NK-92 treated with Interleukin-12 subunit alpha and Interleukin-12 subunit beta, amount 100 ng/mL, for 24 hours (cell line): Measurements from ENCODE around the gene IRX2.

Experiments used
- DNase-seq: peaks from one replicate; lab custom pipeline; 2025; lab: John Stamatoyannopoulos, UW

The IRX2 gene

DNA sequence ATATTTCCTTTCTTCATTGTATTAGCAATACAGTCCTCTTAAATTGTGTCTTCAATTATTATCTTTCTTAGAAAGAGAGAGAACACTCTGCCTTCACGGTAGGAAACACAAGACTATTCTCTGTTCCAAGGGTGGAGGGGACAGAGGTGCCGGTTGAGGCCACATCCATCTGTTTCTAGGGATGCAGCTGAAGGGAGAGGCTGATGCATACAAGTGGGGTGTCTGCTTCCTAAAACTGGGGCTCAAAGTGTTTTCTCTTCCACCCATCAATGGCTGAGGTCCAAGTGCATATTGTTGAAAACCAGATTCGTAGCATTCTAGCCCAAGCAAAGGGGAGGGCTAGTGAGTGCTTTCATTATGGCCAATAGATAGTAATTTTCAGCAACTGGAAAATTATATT, 9.5 kb downstream of the IRX2 start:
- no peak for DNase-seq

DNA sequence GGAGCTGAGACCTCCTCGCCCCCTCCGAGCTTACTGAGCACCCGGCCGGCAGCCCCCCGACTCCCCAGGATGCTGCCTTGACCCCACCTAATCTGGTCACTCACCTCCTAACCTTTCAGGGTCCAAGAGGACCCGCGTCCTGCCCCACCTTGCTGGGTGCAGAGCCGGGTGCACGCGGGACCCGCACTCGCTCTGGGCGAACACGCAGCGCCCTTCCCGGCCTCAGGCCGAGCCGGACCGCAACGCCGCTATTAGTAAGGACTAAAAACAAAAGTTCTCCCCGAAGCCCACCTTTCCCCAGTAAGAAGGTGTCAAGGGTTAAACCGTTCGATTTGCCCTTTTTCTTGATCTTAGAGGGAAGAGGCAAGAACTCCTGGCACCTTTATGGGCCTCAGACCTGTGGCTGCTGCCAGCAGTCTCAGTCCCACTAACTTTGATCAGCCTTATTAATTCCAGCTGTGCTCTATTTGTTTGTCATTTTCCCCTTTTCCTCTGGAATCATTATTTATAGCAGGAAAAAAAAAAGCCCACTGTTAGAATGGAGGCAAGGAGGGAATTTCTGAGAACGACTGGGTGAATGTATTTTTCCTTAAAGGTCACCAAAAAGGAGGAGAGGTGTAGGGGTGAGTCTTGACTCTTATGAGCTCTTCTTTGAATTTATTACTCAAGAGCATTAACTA, 10.5 kb downstream of the IRX2 start:
- DNase-seq: no peak

DNA sequence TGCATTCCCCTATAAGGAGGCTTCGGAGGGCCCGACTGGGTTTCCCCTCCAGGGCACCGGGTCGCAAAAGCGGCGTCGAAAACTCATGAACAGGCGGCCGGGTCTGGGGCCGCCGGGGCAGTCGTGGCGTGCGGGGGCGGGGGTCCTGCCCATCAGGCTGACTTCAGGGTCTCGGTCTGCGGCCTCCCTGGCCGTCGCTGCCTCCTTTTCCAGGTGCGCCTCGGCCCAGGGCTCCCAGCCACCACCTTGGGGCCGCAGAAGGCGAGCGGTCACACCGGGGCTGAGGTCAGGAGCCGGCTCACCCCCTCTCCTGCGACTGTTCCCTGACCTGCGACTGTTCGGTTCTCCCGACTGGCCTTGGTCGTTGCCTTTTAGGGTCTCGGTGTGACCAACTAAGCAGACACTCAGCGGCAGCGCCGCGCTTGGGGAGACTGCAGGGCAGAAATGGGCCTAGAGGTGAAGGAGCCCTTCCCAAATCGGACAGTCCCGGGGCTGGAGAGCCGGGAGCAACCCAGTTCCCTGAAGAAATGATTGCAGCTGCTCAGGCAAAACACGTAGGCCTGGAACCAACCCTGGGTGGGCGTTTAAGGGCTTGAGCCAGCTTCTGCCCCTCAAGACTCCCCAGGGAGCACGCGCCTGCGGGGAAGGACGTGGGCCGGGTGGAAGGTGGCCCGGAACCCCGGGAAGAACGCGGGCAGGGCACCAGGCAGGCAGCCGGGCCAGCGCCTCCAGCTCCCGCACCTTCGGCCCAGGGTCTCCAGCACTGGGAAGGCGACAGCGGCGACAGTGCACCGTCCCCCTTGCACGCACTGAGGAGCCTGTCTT, 11.2 kb downstream of the IRX2 start:
- no peak for DNase-seq

DNA sequence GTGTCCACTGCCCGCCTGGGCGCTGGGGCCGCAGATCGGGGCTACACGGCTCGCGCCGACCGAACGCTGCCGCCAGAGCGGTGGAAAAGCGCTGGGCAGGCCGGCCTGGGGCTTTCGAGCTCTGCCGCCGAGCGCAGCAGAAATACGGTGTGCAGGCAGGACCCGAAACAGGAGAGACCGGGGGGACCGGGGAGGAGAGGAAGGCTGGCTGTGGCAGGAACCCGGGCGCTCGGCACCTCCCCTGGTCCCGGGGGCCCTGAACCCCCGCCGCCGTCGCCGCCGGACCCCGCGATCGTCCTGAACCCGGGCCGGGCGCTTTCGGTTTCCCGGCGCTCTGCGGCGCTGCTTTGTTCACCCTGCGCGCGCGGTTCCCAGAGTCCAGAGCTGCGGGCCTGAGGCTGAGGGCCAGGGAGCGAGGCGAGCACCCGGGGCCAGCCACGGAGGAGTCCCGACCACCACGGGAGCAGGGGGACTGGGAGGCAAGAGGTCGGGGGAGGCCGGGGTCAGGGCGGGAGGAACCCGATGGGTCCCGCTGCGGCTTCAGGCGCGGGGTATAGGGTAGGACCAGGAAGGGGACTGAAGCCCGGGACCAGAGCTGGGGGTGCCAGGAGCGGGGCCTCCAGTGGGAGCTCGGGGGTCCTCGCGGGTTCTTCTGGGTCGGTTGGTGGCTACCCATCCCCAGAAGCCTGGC, 12.0 kb downstream of the IRX2 start:
- DNase-seq: no peak

DNA sequence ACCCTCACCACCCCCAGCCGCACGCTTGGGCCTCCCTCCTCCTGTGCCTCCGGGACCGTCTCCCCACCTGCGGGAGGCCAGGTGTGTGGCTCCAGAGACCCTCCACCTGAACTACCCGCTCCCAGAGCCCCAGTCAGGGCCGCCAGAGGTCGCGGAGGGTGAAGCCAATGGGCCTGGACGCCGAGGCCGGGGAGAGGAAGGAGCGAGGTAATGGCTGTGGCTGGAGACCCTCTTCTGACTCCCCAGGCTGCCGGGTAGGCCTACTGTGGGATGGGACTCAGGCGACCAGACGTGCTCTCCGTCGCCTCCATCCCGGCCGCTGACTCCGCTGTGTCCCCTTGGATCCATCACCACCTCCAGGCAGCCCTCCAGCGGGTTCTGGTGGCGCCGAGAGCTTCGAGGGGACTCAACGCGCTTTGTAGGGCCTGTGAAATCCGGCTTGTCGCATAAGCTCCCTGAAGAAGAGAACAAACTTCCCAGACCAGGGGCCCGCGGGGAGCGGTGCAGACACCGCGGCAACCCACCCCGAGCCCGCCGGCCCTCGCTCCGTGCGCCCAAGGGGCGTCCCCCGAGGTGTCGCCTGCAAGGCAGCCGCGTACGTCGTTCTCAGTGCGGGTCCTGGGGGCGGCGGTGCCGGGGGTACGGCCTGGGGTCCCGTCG, 12.6 kb downstream of the IRX2 start:
- no peak for DNase-seq

DNA sequence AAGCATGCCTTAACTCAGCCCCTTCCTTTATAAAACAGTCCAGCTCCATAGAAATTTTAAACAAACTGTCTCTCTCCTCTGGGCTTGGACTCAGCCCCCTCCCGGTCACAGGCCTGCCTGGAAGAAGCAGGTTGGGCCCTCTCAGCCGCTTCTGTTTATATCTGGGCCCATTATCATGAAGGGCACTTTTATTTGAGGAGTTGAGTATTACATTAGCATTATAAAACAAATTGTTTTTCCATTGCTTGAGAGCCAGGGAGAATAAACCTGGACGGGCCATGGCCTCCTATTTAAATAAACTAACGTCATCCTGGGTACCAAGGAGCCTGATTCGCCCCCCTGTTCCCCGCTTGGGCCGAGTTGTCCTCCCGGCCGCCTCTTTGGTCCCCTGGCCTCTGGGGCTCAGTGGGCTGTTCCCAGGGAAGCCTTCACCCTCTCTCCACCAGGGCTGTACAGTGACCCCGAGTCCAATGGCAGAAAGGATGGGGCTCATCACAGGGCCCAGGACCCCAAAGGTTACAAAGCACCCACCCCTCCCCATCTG, 13.2 kb downstream of the IRX2 start:
- DNase-seq: no peak

DNA sequence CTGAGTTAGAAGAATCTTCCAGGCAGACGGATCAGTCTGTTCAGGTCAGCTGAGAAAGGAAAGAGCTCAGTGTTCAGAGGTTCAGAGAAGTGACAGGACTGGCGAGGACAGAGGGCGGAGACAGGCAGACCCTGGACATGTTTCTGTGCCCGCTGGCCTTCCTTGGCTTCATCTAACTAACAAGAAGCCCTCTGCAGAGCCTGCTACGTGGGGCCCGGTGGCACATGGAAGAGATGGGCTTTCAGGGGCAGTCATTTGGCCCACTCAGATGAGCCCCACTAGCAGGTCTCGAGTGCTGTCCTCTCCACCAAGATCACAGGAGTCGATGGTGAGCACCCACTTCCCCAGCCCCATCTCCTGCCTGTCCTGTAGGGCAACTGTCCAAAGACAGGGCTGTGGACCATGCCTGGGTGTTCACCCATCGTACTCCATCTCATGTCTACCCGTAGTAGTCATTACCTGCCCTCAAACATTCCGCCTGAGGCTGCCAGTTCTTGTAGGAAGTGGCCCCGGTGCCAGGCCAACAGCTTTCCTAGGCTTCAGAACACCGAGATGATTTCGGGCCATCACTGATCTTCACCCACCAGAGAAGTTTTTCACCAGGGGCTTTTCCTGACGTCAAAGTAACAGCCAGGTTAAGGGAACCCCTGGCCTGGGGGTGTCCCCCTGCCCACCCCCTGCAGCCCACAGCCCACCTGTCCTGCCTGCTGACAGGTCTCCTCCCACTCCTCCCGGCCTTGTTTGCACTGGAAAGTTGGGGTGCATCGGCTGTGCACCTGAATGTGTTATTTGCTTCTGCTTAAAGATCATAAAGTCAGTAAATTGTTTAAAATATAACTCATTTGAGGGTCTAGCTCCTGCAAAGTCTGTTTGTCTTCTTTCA, 14.0 kb downstream of the IRX2 start:
- no peak for DNase-seq

DNA sequence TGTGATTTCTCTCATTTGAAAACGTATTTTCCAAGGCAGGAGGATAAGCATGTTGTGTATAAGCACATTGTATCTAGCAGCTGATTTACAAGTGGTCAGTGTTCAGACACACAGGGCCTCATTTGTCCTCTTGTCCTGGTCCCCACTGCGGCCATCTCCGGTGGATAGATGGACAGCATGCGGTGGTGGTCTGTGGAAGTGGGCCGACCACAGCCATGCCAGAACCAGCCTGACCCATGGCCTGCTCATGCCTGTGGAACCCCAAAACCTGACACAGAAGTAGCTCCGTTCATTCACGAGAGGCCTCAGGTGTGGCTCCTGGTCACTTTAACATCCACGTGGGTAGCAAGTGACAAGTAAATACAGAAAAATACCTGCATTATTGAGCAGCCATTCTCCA, 14.6 kb downstream of the IRX2 start:
- no peak for DNase-seq

DNA sequence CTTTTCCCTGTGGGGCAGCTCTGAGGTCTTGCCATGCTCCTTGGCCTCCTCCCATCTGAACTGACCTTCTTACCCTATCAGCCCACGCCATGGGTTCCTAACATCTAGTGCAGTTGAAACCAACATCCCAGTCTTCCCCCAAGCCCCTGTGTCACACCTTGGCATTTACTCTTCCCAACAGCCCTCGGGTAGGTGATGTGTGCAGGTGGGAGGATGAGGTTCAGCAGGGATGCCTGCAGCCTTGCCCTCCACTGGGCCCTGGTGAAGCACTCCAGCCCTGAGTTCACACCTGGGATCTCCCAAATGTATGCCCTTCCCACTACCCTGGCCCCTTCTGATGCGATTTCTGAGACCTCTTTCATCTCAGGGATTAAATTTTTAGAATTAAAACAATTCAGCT, 15.5 kb downstream of the IRX2 start:
- no peak for DNase-seq

DNA sequence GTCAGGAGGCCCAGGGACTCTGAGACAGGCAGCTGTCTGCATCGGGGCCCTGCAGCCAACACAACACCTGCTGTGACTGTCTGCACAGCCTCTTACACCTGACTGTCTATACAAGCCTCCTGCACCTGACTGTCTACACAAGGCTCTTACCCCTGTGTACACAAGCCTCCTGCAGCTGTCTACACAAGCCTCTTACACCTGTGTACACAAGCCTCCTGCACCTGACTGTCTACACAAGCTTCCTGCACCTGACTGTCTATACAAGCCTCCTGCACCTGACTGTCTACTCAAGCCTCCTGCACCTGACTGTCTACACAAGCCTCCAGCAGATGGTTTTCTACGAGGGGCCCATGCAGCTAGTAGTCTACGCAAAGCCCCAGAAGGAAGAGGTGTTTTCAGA, 18.6 kb downstream of the IRX2 start:
- no peak for DNase-seq

DNA sequence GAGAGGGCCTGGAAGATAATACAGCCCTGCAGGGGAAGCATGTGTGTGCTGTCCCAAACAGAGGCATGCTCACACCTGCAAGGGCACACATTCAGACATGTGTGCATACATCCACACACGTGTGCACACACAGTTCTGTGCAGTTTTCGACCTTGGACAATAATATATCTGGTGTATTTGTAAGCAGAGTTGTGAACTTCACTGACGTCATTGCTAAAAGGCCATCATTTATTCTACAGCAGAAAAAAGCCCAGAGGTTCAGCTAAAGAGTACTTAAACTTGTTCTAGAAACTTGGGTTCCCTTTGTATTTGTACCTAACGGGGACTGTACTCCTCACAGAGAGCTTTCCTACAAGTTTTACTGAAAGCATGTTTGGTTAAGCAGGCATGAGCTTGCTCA, 19.5 kb downstream of the IRX2 start:
- no peak for DNase-seq

DNA sequence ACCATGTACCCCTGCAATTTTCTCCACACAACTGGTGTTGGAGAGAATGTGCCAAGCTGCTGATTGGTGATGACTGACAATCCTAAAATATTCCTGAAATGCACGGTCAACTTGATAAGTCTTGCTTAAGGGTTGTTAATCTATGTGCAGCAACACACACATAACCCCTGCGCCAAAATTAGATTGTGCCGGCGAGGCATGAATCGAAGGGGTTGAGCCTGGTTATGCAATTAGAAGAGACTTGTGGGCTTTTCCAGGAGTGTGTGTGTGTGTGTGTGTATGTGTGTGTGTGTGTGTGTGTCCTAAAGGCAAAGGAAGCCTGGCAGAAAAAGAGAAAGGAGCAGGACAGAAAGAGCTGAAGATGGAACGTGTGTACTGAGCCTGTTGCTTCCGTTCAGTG, 22.3 kb downstream of the IRX2 start:
- no peak for DNase-seq

DNA sequence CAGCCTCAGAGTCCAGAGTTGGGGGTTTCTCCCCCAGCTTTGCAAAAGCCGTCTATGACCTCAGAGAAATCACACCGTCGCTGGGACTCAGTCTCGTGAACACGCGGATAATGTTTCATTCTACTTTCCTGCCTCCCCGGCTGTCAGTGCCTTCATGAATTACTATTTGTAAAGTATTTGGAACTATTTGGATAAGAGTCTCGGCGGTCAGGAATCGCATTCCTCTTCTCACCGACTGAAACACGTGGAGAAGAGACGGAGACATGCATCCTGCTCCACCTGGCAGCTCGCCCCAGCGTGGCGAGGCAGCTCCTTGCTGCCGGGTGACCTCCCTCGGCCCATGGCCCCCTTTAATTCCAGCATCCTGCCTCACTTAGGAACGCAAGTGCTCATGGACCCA, 23.9 kb downstream of the IRX2 start:
- no peak for DNase-seq

DNA sequence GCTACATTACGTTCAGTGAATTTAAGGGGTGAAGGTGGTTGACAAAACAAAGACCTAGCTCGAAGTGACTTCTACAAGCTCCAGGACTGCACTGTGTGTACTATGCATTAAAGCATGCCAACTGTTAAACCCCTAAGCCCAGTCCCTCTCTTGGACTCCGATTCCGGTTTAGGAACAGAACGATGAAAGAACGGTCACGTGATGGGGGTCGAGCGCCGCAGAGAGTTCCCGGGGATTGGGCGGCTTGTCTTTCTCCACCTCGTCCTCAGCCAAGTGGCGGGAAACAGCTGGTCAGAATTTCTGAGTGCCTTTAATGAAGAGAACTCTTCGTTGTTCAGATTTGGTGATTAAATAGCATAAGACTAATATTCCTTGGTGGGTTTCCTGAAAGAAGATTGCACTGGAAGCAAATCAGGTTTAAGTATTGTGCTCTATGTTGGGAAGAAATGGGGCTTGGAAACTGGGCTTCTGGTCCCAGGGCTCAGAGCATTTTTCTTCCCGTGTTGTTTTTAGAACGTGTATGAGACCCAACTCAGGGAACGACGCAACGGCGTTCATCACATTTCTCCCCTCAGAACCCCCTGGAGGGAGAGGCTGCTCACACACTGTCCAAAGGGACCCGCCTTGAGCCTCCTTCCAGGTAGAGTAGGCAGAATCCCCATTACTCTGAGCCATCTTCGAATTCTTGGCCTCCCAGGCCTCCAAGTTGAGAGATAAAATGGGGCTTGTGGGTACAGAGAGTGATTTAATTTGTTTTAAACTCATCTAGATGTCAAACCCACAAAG, 25.3 kb downstream of the IRX2 start:
- DNase-seq: no peak

DNA sequence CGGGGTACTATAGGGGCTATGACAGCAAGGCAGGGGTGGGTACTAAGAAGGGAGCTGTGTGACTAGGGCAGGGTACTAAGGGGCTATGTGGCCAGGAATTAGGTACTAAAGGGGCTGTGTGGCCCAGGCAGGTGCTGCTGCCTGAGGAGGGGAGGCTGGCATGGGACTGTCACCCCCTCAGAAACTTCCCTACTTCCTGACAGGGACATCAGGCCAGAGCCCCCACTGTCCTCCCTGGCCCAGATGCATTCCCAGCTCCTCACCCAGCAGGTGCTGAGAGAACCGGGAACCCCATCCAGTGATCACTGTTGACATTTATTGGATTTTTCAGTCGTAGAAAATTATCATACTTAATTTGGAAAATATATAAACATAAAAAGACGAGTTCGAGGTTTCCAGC, 26.6 kb downstream of the IRX2 start:
- no peak for DNase-seq

DNA sequence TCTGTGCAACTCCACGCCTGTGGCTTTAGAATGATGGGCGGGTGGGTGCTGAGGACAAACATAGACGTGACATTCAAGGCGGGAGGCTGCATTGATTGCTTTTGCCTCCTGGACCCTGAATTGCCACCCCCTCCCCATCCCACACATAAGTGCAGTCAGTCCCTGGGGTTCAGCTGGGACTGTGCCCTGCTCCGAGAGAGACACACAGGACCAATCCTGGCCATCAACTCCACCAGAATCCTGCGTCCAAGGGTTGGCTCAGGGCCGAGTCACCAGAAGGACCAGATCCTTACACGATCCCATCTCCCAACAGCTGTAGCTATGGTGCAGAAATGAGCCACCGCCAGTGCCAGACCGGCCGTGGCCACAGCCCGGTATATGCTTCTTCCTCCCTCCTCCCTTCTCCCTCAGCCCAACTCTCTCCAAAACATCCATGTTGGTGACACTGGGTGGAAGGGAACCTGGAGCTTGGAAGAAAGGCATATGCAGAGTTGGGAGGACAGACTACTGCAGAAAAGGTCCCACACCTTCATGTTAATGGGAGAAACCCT, 27.4 kb downstream of the IRX2 start:
- DNase-seq: no peak

DNA sequence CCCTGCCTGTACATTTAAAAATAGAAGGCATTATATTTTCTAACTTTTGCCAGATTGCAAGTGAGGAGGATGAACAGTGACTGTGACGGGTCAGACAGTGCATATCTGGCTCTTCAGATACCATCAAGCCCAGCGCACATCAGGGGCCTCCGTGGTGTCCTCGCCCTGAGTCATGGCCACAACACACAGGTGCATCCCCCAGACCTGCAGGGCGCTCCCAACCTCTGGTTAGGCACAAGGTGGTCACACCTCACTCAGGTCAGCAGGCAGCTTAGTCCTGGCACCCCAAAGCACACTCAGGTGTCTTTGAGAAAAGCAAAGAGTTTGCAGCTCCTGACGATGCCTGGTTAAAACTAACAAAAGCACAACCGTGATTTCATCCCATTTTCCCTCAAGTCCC, 28.6 kb downstream of the IRX2 start:
- DNase-seq: no peak

DNA sequence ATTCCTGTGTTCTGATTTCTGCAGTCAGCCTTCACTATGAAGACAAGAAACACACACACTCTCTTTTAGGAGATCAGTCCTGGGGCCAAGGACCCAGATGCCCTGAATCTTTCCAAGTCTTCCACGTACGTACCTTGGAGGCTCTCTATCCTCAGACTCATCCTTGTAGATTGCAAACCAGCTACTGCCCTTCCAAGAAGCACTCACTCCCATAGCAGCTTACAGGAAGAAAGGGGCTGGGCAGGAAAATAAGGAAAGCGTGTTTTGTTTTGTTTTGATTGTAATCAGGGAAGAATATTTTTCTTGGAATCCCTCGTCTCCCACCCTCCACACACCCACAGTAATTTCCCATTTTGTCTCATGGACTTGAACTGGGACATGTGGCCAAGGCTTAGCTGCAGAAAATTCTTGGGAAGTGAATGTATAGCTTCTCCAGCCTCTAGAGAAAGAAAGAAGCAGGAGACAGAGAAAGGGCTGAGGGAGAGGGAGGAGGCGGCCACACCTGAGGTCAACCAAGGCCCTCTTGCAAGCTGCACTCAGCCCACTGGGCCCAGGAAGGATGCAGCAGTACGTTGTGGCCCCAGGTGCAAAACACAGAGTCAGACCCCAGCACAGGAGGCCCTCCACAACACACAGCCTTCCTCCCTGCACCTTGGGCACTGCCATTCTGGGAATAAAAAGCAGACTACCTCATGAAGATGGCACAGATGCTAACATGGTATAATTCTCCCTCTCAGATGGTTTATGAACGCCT, 29.9 kb downstream of the IRX2 start:
- DNase-seq: no peak

DNA sequence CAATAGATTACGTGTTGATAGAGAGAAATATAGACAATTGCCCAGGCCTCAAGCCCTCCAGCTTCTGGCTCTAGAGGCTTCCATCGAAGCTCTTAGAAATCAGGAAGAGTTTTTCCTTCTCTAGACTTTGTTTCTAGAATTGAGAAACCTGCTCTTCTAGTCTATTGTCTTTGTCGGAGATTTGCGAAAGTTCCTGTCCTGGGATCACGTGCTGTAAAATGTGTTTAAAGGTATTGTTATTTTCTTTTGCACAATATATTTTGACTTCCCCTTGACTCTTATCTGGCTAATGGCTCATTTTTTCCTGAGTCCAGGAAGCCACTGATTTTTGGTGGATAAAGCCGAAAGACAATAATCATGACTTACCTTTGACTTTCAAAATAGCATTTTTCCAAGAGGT, 32.1 kb downstream of the IRX2 start:
- no peak for DNase-seq

DNA sequence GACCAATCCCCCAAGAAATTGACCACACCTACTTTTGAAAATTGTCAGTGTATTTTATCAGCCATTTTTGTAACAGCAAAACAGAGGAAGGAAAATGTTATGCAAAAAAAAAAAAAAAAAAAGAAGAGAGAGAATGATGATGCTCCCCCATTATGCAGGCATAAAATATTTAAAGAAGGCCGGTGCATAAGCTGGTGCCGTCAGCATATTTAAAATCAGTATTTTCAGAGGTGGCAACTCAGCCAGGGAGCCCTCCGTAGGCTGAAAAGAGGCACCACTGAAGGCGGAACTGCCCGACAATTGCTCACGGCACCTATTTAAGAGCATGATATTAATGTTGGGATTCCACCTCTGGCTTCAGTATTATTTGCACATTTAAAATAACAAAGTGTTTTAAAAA, 33.4 kb downstream of the IRX2 start:
- no peak for DNase-seq
